GM19467 (cell line): ENCODE data around the gene GNAT2.
A peak's percentile ranks its signal among the peaks of the same experiment; 100 is the strongest.

Experiments used
- ATAC-seq: cut with Tn5 transposase; IDR thresholded peaks from one replicate; pipeline ENCODE4 v1.9.1; 2021; ENCODE audit warnings: mild to moderate bottlenecking, moderate library complexity; ENCODE audit not compliant: unreplicated experiment

Gene GNAT2

GRCh38 chr1:109628540-109629321 is 9.3 kb upstream of the GNAT2 start:
- ATAC-seq: no peak

DNA sequence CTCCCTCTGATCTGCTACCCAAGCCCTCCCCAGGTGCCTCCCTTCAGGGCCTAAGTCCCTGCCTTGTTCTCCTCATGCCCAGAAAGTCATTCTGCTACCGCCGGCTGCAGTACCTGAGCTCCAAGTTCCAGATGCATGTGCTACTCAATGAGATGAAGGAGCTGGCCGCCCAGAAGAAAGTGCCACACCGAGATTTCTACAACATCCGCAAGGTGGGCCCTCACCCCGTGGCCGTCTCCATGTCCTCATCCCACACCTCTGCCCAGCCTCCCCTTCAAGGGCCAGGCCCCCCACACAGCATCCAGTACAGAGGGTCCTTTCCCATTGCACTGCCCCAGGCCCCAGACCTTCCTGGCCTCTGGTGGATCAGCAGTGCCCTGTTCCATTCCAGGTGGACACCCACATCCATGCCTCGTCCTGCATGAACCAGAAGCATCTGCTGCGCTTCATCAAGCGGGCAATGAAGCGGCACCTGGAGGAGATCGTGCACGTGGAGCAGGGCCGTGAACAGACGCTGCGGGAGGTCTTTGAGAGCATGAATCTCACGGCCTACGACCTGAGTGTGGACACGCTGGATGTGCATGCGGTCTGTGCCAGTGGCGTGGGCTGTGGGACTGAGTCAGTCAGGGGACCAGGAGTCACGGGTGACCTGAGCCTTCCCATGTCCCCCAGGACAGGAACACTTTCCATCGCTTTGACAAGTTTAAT is 8.4 kb upstream of the GNAT2 start:
- ATAC-seq: no peak

DNA sequence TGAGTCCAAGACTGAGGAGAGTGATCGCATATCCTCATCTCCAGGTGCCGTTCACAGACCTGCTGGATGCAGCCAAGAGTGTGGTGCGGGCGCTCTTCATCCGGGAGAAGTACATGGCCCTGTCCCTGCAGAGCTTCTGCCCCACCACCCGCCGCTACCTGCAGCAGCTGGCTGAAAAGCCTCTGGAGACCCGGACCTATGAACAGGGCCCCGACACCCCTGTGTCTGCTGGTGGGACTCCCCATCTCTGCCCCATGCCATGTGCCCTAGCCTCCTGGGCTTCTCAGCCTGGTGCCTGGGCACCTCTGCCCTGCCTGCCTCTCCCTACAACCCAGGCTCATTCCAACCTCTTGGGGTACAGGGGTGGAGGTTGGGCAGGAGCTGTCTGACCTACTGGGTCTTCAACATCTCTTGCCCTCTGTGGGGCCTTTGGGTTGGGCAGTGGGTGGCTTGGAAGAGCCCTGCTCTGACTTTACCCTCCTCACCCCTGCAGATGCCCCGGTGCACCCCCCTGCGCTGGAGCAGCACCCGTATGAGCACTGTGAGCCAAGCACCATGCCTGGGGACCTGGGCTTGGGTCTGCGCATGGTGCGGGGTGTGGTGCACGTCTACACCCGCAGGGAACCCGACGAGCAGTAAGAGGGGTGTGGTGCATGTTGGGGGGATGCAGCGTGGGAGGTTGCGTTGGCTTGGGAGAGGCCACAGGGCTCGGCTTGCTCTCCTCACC is 7.4 kb upstream of the GNAT2 start:
- ATAC-seq: no peak

DNA sequence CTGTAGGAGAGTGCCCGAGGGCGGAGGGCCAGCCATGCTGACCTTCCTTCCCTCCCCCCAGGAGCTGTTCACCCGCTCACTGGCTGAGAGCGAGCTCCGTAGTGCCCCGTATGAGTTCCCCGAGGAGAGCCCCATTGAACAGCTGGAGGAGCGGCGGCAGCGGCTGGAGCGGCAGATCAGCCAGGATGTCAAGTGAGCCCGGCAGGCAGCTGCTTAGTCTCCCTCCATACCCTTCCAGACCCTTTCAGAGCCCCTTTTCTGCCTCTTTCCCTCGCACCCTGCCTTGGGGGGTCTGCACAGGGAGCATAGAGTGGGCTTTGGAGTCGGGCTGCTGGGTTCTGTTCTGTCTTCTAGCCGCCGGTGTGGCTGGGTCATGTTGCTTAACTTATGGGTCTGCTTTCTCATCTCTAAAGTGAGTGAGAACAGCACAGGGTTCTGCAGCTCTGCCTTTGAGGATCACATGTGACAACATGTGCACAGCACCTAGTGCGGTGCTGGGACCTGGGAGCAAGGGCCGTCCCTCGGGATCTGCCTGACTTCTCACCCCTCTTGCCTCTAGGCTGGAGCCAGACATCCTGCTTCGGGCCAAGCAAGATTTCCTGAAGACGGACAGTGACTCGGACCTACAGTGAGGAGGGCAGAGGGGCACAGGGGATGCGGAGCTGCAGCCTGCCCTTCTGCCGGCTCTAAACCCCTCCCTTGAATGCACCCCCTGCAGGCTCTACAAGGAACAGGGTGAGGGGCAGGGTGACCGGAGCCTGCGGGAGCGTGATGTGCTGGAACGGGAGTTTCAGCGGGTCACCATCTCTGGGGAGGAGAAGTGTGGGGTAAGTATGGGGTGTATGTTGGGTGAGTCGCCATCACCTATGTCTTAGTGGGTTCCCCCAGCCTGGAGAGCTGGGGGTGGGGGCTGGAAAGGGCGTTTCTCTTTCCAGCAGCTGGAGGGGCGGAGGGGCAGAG is 6.5 kb upstream of the GNAT2 start:
- no peak for ATAC-seq

- no peak for ATAC-seq
Measured at GRCh38 chr1:109625176-109625575, 5.8 kb upstream of the GNAT2 start.

DNA sequence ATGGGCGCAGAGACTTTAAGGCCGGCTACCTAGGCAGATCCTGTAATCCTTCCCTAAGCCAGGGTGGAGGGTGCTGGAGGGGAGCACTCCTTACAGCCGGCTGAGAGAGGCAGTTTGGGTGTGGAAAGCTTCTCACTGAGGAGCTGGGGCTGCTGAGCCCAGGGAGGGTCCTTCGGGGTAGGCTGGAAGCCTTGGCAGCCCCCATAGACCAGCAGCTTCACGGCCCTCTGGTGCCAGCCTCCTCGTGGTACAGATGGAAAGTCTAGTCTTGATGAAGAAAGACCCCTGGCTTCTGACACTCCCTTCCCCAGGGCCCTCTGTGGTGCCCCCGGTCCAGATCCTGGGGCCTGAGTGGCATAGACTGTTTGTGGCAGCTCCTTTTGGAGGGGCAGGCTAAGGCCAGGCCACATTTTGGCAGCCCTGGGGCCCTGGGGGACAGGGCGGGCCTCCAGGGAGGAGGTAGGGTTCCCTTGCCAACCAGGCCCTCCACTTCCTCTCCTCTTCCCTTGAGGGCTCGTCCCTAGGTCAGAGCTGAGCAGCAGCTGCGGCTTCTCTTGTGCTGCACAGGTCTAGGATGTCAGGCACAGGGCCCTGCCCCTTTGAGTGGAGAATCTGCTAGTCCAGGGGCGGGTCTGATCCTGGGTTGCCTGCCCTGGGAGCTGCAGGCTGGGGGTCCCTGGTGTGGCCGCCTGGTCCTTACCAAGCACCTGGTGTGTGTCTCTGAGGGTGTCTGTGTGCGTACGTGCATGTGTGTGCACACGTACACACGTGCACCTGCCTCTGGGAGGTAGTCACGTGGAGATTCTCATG is 5.0 kb upstream of the GNAT2 start:
- ATAC-seq: no peak

DNA sequence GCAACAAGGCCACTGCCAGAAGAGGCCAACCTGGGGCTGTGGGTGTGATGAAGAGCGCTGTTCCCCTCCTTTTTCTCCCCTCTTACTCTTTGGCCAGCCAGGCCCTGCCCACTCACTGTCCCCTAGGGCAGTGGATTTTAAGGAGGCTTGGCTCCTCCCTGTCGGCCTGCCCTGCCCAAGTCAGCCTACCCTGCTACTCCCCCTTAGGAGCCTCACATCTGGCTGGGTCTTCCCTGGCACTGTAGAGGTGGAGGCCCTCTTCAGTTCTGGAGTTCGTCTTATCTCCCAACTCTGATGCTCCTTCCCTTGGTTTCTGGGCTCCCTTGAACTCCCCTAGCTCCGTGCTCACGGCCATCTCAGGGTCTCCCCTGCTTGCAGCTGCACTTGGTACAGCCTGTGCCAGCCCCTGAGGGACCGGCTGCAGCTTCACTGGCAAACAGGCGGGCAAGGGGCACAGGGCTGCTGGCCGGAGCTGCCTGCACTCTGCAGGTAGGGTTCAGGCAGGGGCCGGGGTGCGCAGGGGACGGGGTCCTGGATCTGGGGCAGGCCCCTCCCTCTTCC is 4.3 kb upstream of the GNAT2 start:
- ATAC-seq: no peak

DNA sequence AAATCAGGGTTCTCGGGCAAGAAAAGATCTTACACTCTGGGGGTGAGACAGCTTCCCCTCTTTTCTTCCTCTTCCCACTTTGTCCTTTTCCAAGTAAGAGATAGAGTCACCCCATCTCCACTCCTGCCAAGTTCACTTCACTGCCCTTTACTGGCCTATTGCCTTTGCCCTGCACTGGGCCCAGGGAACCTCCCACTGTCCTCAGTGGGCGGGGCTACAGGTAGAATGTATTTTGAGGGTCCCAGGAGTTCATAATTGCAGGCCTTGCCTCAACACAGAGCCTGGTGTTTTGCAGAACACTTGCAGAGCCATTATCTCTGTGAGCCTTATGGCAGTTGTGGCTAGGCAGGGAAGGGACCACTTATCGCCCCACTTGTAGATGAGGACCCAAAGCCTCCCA is 3.5 kb upstream of the GNAT2 start:
- no peak for ATAC-seq

- ATAC-seq: no peak
Measured at GRCh38 chr1:109622137-109622892, 2.9 kb upstream of the GNAT2 start.

GRCh38 chr1:109621379-109622136 is 2.1 kb upstream of the GNAT2 start:
- ATAC-seq: no peak

- ATAC-seq: peak; percentile 73
Measured at GRCh38 chr1:109620841-109621286, 1.4 kb upstream of the GNAT2 start.

GRCh38 chr1:109620401-109620791 is 980 bp upstream of the GNAT2 start:
- no peak for ATAC-seq

DNA sequence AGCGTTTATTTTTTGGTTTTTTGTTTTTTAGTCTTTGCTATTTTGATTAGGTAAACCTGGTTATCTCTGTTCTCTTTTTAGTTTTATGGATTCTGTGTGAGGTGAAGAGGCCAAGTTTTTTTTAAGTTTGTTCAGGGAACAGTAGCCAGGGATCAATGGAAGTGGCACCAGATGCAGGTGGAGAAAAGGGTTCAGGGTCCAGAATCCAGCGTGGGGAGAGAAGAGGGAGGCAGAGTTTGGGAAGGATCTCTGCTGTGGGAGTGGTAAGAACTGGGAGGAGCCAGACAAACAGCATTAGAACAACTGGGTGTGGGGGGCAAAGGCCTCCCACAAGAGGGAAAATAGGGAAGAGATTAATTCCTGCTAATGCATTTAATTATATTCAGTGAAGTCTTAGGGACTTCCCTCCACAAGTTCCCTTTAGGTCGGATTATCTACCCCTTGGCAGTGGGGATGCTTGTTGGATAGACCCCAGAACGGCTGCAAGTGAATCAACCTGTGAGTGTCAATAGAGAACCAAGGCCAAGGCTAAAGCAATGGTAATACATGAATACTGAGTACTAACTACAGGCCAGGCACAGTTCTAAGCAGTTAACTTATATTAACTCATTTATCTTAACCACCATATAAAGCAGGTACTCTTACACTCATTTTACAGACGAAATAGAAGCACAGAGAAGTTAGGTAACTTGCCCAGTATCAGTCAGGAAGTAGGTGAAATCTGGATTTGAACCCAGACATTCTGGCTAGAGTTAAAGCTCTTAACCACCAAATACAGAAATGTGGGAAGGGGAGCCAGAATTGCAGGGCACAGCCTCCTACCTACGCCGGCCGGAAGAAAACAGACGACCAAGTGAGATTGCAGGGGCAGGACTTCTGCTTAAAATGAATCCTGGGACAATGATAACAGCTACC is 498 bp downstream of the GNAT2 start:
- ATAC-seq: no peak

DNA sequence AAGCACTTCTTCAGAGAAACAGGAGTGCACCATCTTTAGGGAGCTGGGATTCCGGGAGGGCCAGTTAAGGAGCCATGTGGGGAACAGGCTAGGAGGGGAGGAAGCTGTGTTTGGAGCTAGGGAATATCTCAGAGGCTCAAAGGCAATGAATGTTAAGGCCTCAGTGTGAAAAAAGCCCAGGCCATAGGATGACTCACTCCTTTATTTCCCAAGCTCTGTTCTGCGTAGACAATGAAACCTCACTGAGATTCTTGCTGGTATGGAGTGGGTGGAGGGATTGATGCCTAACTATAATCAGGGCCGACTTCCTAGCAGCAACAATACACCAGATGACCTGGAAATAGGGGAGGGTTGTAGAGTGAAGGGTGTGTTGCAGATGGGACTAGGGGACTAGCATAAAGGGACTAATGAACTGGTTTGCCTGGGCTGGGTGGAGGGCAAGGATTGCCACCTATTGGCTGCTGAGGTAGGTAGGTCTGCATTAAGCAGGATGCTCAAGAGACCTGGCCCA is 2.1 kb downstream of the GNAT2 start:
- ATAC-seq: no peak

- no peak for ATAC-seq
Measured at GRCh38 chr1:109616391-109616790, 3.0 kb downstream of the GNAT2 start.

GRCh38 chr1:109615879-109616278 is 3.5 kb downstream of the GNAT2 start:
- no peak for ATAC-seq
